LNCAP (cell line): Measurements from ENCODE around the gene SLIT3.

Source experiments
- TF ChIP-seq, protein P1 (sequence below): fragments of 450-650 bp; IDR thresholded peaks from 2 replicates; pipeline ENCODE4 v1.5.1; 2017; ENCODE audit warnings: mild to moderate bottlenecking

Gene SLIT3

DNA sequence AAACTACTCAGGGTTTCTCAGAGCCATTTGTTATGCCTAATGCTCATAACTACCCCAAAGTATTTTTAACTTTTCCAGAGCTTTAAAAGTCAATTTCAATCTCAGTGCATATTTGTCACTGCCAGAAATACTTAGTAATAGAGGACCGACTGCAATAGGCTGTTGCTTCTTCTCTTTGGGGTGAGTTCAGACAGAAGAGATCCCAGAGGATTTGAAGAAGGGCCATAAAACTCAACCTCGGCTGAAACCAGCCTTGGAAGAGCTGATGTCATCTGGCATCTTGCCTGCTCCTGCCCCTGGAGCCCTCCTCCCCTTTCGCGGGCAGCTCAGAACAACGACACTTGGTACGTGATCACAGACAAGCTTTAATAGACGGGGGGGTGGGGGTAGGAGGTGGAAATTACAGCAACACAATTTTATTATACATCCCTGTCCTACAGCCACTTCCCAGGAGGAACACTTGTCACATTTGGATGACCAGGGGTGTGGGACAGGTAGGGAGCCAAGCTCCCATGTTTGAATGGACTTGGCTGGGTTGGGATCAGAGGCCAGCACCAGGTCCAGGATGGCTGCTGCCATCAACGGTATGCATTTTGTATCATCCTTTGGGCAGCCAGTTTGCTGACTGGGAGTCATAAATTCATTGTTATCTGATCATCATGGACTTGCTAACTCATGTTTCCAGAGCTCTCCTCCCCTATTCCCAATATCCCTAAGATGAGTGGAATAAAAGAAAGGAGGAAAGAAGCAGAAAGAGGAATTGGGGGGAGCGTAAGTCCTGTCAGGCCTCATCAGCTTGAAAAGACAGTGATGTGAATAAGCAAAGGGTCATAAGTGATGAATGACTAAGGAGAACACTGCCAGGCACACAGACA lies 535.2 kb downstream of the SLIT3 start:
- TF ChIP-seq, protein P1, sequence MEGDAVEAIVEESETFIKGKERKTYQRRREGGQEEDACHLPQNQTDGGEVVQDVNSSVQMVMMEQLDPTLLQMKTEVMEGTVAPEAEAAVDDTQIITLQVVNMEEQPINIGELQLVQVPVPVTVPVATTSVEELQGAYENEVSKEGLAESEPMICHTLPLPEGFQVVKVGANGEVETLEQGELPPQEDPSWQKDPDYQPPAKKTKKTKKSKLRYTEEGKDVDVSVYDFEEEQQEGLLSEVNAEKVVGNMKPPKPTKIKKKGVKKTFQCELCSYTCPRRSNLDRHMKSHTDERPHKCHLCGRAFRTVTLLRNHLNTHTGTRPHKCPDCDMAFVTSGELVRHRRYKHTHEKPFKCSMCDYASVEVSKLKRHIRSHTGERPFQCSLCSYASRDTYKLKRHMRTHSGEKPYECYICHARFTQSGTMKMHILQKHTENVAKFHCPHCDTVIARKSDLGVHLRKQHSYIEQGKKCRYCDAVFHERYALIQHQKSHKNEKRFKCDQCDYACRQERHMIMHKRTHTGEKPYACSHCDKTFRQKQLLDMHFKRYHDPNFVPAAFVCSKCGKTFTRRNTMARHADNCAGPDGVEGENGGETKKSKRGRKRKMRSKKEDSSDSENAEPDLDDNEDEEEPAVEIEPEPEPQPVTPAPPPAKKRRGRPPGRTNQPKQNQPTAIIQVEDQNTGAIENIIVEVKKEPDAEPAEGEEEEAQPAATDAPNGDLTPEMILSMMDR = no peak

DNA sequence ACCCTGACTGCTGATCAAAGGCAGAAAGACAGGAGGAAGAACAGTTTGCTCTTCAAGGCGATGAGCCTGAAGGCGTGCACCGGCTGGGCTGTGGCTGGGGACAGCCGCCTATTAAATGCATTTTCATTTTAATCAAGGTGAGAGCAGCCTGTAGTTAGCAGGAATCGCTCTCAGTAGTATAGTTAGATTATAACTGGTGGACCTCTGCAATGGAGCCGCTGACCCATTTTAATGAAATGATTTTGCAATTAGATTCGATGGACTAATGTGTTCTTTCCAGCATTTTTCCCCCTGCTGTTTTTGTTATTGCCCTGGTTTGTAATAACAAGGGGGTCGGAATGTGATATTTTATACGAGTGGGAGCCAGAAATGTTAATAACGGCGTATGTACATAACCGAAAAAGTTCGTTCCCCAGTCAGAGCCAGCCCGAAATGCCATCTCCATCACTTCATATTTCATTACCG lies 535.8 kb downstream of the SLIT3 start:
- TF ChIP-seq, protein P1 = no peak

DNA sequence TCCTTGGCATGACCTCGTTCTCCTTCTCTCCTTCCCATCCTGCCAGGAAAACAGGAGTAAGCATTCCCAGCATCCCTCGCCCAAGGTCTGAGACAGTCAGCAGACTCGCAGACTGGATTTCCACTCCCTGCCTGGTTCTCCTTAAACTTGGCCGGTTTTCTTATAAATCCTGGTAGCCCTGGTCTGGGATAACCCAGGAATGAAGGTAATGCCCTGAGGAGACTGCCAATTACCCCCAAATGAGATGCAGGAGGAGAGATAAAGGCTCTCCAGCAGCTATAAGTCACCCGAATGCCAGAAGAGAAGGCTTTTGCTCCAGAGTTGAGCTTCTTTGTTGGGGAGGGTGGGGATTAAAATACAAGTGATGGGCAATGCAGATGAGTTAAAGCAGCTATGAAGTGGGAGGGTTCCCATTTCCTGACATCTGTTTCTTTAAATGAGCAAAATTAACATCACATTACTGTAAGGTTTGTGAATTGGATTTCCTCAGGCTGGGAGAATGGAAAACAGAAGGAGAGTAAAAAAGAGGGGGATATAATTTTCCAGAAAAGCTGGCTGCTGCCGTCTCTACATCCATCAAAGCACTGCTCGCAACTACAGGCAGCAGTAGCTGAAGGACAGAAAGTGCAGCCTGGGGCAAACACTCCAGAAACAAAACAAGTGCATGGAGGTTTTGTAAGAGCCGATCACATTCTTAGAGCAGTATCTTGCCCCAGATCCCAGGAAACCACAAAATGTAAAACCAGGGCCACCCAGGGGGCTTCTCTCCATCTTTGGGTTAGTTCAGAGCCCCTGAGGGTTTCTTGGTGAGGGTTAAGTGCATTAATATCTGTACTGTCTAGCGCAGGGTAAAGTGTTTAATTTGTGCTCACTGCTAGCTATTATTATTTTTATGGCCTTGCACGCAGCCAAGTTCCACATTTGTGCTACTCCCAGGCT lies 544.2 kb downstream of the SLIT3 start:
- TF ChIP-seq, protein P1 = no peak

DNA sequence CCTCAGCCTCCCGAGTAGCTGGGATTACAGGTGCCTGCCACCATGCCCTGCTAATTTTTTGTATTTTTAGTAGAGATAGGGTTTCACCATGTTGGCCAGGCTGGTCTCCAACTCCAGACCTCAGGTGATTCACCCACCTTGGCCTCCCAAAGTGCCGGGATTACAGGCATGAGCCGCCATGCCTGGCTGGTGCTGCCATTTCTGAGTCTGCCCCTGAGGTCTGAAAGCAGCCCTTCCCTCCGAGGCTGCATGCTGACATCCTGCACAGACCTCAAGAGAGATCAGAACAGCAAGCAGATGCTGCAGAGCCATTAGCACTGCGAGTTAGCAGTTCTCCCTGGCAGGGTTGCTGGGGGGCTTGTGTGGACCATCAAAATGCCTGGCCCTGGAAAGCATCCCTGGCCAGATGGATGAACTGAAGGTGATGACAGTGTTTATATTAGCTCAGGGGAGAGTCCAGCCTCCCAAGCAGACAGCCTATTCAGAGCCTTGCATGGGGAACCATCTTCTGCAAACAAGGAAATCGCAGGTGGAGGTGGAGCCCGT lies 545.3 kb downstream of the SLIT3 start:
- TF ChIP-seq, protein P1 = no peak

DNA sequence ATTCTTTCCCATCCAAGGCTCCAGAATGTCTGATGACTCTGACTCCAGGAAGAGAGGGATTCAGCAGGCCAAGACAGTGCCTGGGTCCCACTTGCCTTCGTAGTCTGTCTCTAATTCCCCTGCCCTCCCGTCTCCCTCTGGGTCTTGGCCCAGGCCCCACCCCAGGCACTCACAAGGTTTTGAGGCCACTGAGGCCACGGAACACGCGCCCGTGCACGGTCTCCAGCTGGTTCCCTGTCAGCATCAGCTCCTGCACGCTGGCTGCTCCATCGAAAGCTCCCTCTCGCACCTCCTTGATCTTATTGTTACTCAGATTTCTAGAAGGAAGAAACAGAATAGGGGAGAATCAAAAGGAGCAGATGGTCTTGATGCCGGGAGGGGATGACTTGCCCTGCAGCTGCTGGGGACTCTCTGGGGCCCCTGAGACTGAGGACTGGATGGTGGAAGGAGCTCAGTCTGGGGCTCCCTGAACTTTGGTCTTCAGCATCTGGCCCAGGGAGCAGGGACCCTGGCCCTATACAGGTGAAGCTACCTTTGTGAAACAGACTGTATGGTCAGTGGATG lies 547.2 kb downstream of the SLIT3 start:
- TF ChIP-seq, protein P1 = no peak

DNA sequence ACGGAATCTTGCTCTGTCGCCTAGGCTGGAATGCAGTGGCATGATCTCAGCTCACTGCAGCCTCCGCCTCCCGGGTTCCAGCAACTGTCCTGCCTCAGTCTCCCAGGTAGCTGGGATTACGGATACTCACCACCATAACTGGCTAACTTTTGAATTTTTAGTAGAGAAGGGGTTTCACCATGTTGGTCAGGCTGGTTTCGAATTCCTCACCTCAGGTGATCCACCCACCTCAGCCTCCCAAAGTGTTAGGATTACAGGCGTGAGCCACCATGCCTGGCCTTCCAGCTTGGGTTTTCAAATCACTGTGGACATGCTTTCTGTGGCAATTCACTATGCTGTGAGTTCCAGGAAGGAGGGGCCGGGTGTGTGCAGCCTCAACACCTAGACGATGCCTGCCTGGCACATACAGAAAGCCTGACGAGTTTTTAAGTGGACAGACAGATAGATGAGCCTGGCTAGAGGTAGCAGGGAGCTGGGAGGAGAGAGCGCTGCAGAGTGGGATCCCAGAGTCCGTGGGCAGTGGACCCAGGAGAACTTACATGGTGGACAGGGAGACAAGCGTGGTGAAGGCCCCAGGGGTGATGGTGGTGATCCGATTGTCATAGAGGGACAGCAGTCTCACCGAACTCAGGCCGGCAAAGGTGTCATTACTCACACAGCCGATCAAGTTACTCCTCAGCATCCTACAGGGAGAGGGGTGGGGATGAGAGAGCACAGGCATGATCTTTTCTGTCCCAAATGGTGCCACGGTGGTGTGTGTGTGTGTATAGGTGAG lies 548.3 kb downstream of the SLIT3 start:
- TF ChIP-seq, protein P1 = no peak
